Fibroblast of lung (primary cell): ENCODE results near the gene SBSN. TPM values are rescaled to one million over a fixed set of nuclear protein-coding genes. Genes with fewer than 3 reads are reported as not detected.
A peak's percentile ranks its signal among the peaks of the same experiment; 100 is the strongest.

Experiments used
- DNase-seq, 2 donors: peaks; one replicate each; pipeline versions ENCODE4 v3.0.0 to v3.0.0-alpha.2; 2010; ENCODE audit warnings: low read depth in 2 of 2
- H2AFZ ChIP-seq: 2 replicates; pipeline ENCODE4 v1.5.1; 2012; ENCODE audit warnings: low read length, control low read depth, inconsistent platforms
- H3K27ac ChIP-seq: 2 replicates; pipeline ENCODE4 v1.5.1; 2011; ENCODE audit warnings: low read length, control low read depth; ENCODE audit not compliant: insufficient read depth
- H3K27me3 ChIP-seq: 2 replicates; pipeline ENCODE4 v1.5.1; 2011; ENCODE audit warnings: mild to moderate bottlenecking, low read length; ENCODE audit not compliant: control insufficient read depth, insufficient read depth
- H3K36me3 ChIP-seq: 2 replicates; pipeline ENCODE4 v1.5.1; 2011; ENCODE audit warnings: low read length; ENCODE audit not compliant: control insufficient read depth, insufficient read depth
- H3K4me1 ChIP-seq: 2 replicates; pipeline ENCODE4 v1.5.1; 2011; ENCODE audit warnings: low read length; ENCODE audit not compliant: control insufficient read depth, insufficient read depth; ENCODE audit errors: extremely low read depth
- H3K4me2 ChIP-seq: 2 replicates; pipeline ENCODE4 v1.5.1; 2011; ENCODE audit warnings: low read length, control low read depth; ENCODE audit not compliant: insufficient read depth; ENCODE audit errors: extremely low read depth
- H3K4me3 ChIP-seq, 4 experiments: fragments of 200-600 bp in 1 of 4; sonication (generic) in 1 of 4; replicated peaks in 1 of 4; 2 replicates each; pipeline ENCODE4 v1.5.1; 2011 to 2016; ENCODE audit warnings: low read length in 4 of 4, low read depth in 3 of 4, mild to moderate bottlenecking in 3 of 4, control low read depth in 2 of 4, inconsistent platforms in 1 of 4, mixed read lengths in 1 of 4; ENCODE audit not compliant: insufficient read depth in 1 of 4; ENCODE audit errors: control extremely low read depth in 1 of 4
- H3K79me2 ChIP-seq: 2 replicates; pipeline ENCODE4 v1.5.1; 2012; ENCODE audit warnings: mild to moderate bottlenecking, low read length, inconsistent platforms; ENCODE audit not compliant: control insufficient read depth, insufficient read depth
- H3K9ac ChIP-seq: 2 replicates; pipeline ENCODE4 v1.5.1; 2011; ENCODE audit warnings: mild to moderate bottlenecking, low read length, control low read depth; ENCODE audit not compliant: insufficient read depth
- H3K9me3 ChIP-seq: 2 replicates; pipeline ENCODE4 v1.5.1; 2012; ENCODE audit warnings: low read depth, low read length; ENCODE audit not compliant: control insufficient read depth, insufficient read depth
- H4K20me1 ChIP-seq: 2 replicates; pipeline ENCODE4 v1.5.1; 2011; ENCODE audit warnings: low read length; ENCODE audit not compliant: control insufficient read depth, insufficient read depth; ENCODE audit errors: extremely low read depth
- EZH2 ChIP-seq: IDR thresholded peaks from 2 replicates; pipeline ENCODE4 v1.5.1; 2012; ENCODE audit warnings: low read length, control low read depth, mild to moderate bottlenecking; ENCODE audit errors: missing control alignments
- polyA plus RNA-seq, 2 donors: library from polyadenylated mRNA; depleted of rRNA in 1 of 2; stranded (reverse) in 1 of 2; unstranded in 1 of 2; fragments of >200 nt; gene quantifications; 2 replicates each; pipeline ENCODE4 v1.2.1, GENCODE V29; 2011 to 2012; ENCODE audit warnings: missing spikeins in 1 of 2
- total RNA-seq: library from RNA; depleted of rRNA; stranded (reverse); fragments of >200 nt; gene quantifications from 2 replicates; pipeline ENCODE4 v1.2.1, GENCODE V29; 2014
- TF ChIP-seq, protein P1 (sequence below), 2 donors: IDR thresholded peaks in 1 of 2; conservative IDR thresholded peaks in 1 of 2; 1 replicate in 1 of 2; 2 replicates in 1 of 2; pipeline ENCODE4 v1.5.1; 2011 to 2012; ENCODE audit warnings: low read length in 2 of 2, control low read depth in 1 of 2, inconsistent platforms in 1 of 2, low read depth in 1 of 2, mild to moderate bottlenecking in 1 of 2

SBSN gene
- total and polyA plus RNA-seq, 2 donors (not counting 1 experiment from before 2014, with no cell fraction given), result 1.6 to 4.1 TPM

- no peak overlapping the region for H2AFZ ChIP-seq
- no peak overlapping the region for H3K9ac ChIP-seq
- peaks cover 4% of the 10 kb centered on the region for H3K4me1 ChIP-seq
- no peak overlapping the region for H3K4me2 ChIP-seq
- no peak overlapping the region for H3K4me3 ChIP-seq
- H3K79me2 ChIP-seq, result no peaks in the 10 kb centered on the region
- no peaks in the 10 kb centered on the region for H3K9me3 ChIP-seq
- no peaks in the 10 kb centered on the region for H3K36me3 ChIP-seq
- no peak for DNase-seq
- TF ChIP-seq, protein P1, sequence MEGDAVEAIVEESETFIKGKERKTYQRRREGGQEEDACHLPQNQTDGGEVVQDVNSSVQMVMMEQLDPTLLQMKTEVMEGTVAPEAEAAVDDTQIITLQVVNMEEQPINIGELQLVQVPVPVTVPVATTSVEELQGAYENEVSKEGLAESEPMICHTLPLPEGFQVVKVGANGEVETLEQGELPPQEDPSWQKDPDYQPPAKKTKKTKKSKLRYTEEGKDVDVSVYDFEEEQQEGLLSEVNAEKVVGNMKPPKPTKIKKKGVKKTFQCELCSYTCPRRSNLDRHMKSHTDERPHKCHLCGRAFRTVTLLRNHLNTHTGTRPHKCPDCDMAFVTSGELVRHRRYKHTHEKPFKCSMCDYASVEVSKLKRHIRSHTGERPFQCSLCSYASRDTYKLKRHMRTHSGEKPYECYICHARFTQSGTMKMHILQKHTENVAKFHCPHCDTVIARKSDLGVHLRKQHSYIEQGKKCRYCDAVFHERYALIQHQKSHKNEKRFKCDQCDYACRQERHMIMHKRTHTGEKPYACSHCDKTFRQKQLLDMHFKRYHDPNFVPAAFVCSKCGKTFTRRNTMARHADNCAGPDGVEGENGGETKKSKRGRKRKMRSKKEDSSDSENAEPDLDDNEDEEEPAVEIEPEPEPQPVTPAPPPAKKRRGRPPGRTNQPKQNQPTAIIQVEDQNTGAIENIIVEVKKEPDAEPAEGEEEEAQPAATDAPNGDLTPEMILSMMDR (conservative IDR thresholded peaks at IDR 0.05 in 1 of 2, IDR thresholded peaks at IDR 0.05 in 1 of 2; ENCODE audit: low read depth in 1 of 2, low read length in 2 of 2), result no peak
- no peak for TF ChIP-seq EZH2
- no peaks in the 10 kb centered on the region for H4K20me1 ChIP-seq
- no peak overlapping the region for H3K27ac ChIP-seq
- peaks cover 32% of the 10 kb centered on the region for H3K27me3 ChIP-seq
Observed at GRCh38 chr19:35506011-35506410, 22.1 kb downstream of the SBSN start.

DNA sequence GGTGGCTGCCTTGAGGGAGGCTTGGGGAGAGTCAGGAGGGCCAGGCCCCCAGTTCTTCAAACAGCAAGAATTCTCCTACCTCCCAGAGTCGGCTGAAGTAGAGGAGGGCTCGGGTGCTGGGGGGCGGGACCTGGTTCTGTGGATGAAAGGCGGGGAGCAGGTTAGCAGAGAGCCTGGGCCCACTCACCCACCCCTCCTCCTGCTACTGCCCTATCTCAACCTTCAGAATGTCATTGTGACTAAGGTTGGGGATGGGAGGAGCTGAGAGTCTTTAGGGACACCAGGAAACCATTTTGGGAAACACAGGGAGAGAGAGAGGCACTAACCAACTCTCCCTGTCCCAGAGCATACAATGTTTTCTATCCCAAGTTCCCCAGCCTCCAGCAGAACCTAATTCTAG, 25.4 kb downstream of the SBSN start:
- H3K36me3 ChIP-seq, result no peaks in the 10 kb centered on the region
- no peaks in the 10 kb centered on the region for H3K9me3 ChIP-seq
- H4K20me1 ChIP-seq, result no peaks in the 10 kb centered on the region
- H3K27ac ChIP-seq, result no peak overlapping the region
- no peak overlapping the region for H2AFZ ChIP-seq
- peaks cover 17% of the 10 kb centered on the region for H3K27me3 ChIP-seq
- H3K4me3 ChIP-seq, result no peak overlapping the region
- H3K79me2 ChIP-seq, result no peaks in the 10 kb centered on the region
- no peaks in the 10 kb centered on the region for H3K4me1 ChIP-seq
- H3K4me2 ChIP-seq, result no peak overlapping the region
- H3K9ac ChIP-seq, result no peak overlapping the region
- no peak for DNase-seq
- no peak for TF ChIP-seq EZH2
- TF ChIP-seq, protein P1 (conservative IDR thresholded peaks at IDR 0.05 in 1 of 2, IDR thresholded peaks at IDR 0.05 in 1 of 2; ENCODE audit: low read depth in 1 of 2, low read length in 2 of 2), result no peak

GRCh38 chr19:35501684-35502083, 26.4 kb downstream of the SBSN start:
- Histone ChIP-seq H3K27ac (no peak overlapping the region), H2AFZ (no peak overlapping the region), H3K4me1 (no peaks in the 10 kb centered on the region), H3K27me3 (peaks cover 11% of the 10 kb centered on the region), H4K20me1 (no peaks in the 10 kb centered on the region), H3K36me3 (no peaks in the 10 kb centered on the region), H3K4me3 (no peak overlapping the region), H3K4me2 (no peak overlapping the region), H3K9me3 (no peaks in the 10 kb centered on the region), H3K9ac (no peak overlapping the region), H3K79me2 (no peaks in the 10 kb centered on the region)
- DNase-seq, result peak in 1 of 2 donors; percentile 9
- no peak for TF ChIP-seq EZH2
- TF ChIP-seq, protein P1 (conservative IDR thresholded peaks at IDR 0.05 in 1 of 2, IDR thresholded peaks at IDR 0.05 in 1 of 2; ENCODE audit: low read depth in 1 of 2, low read length in 2 of 2), result no peak
